HG03060 (cell line): ENCODE data around the gene CFAP43.
"Not testable (repeated sequence)": the region's sequence is repeated elsewhere in the genome, so short reads cannot be mapped to it uniquely, and the experiment has no call there.

Experiments used
- ATAC-seq: cut with Tn5 transposase; IDR thresholded peaks from one replicate; pipeline ENCODE4 v1.9.1; 2021; ENCODE audit warnings: low read depth, moderate number of reproducible peaks; ENCODE audit not compliant: unreplicated experiment

The CFAP43 gene

DNA sequence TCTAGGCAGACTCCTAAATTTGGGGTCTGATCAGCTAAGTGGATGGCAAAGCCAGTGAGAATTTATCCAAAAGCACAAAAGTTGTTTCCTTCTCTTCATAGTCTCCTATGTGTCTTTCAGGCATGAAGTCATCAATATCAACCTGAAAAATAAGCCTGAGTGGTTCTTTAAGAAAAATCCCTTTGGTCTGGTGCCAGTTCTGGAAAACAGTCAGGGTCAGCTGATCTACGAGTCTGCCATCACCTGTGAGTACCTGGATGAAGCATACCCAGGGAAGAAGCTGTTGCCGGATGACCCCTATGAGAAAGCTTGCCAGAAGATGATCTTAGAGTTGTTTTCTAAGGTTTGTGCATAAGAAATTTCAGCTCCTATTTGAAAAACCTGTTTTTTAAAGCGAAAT, 27.3 kb upstream of the CFAP43 start:
- ATAC-seq, result no peak

DNA sequence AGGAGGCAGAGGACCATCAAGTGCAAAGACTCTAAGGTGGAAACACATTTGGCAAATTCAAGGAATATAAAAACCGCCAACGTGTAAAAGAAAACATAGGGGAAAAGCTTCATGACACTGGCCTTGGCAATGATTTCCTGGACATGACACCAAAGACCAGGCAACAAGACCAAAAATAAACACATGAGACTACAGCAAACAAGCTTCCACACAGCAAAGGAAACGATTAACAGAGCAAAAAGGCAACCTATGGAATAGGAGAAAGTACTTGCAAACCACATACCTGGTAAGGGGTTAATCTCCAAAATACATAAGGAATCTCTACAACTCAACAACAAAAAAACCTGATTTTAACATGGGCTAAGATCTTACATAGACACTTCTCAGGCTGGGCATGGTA, 26.0 kb upstream of the CFAP43 start:
- no peak for ATAC-seq

GRCh38 chr10:104257235-104257634, 25.1 kb upstream of the CFAP43 start:
- ATAC-seq, result no peak

DNA sequence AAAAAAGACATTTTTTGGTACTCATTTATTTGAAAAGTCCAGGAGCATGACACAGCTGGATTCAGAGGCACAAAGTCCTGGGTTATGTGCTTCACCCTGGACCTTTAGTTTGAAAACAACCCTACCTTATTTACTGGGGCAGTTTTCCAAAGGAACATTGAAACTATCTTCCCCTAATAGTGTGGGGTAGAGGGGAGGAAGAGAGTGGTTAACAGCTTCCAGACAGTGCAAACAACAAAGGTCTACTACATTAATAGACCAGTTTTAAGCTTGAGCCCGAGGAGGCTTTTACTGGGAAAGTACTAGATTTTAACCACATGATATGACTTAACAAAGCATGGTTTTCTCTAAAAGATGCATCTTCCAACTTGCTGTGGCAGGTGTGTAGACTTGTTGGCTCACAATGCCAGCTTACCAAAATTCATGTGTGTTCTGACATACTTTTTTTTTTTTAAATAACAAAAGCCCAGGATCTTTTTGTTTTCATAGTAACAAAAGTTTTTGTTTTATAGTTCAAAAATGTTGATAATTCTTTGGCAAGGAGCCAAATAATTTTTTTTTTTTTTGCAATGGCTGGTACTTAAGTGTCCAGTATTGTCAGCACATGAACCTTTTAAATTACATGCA, 24.3 kb upstream of the CFAP43 start:
- no peak for ATAC-seq

GRCh38 chr10:104255311-104255981, 23.3 kb upstream of the CFAP43 start:
- ATAC-seq, result no peak

GRCh38 chr10:104254493-104255310, 22.5 kb upstream of the CFAP43 start, which contains the start of gene GSTO1:
GSTO1 (plus strand) TSS chr10:104254892; CDS start chr10:104254929, 37 bp downstream.
- no peak for ATAC-seq

DNA sequence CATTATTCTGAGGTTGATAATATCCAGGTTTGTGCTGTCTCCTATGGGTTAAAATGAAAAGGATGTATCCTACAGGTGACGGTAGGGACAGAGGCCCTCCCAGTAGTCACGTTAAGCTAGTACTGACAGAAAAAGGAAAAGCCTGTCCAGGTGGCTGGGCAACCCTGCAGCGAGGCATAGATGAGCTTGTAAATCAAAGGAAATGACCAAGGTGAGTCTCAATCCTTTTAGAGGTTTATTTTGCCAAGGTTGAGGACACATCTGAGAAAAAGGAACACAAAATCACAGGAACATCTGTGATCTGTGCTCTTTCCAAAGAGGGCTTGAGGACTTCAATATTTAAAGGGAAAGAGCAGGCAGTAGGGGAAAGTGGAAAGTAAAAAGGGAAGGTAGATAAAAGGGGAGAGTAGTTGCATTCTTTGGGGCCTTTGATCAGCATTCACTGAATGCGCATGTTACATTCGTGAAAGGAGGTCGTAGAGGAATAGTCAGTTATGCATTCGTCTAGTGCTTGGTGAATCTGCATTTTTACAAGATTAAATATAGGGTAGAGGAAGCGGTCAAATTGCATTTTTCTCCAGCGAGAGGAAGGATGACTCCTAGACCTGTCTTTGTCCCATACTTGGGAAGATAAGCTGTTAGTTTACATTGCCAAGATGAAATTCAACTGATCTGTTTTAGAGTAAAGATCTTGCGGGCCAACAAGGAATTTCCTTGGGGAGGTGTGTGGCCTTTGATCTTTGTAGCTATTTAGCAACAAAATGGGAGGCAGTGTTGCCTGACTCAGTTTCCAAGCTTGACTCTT, 21.6 kb upstream of the CFAP43 start:
- ATAC-seq, result no peak

GRCh38 chr10:104253106-104253505, 20.9 kb upstream of the CFAP43 start:
- no peak for ATAC-seq

- ATAC-seq, result no peak
Observed at GRCh38 chr10:104252368-104252767, 20.2 kb upstream of the CFAP43 start.

- no peak for ATAC-seq
Observed at GRCh38 chr10:104251443-104251842, 19.3 kb upstream of the CFAP43 start.

DNA sequence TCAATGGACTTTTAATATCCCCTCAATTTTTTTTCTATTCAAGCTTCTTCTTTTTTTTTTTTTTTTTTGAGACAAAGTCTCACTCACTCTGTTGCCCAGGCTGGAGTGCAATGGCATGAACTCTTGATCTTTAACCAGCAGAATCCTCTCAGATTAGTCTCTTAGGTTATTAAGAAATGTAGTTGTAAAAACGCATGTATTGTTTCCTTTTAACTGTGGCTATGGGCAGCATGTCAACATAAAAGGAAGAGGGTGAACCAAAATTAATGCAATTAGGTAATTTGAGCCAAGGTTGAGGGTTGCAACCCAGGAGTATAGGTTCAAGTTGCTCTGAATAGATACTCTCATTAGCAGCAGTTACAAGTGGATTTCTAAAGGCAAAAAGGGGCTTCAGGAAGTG, 18.2 kb upstream of the CFAP43 start:
- no peak for ATAC-seq

- ATAC-seq, result not testable (repeated sequence)
Observed at GRCh38 chr10:104248931-104249330, 16.8 kb upstream of the CFAP43 start.

GRCh38 chr10:104247513-104248146, 15.5 kb upstream of the CFAP43 start:
- no peak for ATAC-seq

- ATAC-seq, result no peak
Observed at GRCh38 chr10:104246976-104247375, 14.8 kb upstream of the CFAP43 start.

DNA sequence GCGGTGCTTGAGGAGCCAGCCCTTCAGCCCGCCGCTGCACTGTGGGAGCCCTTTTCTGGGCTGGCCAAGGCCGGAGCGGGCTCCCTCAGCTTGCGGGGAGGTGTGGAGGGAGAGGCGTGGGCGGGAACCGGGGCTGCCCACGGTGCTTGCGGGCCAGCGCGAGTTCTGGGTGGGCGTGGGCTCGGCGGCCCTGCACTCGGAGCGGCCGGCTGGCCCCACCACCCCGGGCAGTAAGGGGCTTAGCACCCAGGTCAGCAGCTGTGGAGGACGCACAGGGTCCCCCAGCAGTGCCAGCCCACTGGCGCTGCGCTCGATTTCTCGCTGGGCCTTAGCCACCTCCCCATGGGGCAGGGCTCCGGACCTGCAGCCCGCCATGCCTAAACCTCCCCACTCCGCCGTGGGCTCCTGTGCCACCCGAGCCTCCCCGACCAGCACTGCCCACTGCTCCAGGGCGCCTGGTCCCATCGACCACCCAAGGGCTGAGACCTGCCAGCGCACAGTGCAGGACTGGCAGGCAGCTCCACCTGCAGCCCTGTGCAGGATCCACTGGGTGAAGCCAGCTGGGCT, 13.0 kb upstream of the CFAP43 start:
- no peak for ATAC-seq

- ATAC-seq, result no peak
Observed at GRCh38 chr10:104243512-104243911, 11.3 kb upstream of the CFAP43 start.

DNA sequence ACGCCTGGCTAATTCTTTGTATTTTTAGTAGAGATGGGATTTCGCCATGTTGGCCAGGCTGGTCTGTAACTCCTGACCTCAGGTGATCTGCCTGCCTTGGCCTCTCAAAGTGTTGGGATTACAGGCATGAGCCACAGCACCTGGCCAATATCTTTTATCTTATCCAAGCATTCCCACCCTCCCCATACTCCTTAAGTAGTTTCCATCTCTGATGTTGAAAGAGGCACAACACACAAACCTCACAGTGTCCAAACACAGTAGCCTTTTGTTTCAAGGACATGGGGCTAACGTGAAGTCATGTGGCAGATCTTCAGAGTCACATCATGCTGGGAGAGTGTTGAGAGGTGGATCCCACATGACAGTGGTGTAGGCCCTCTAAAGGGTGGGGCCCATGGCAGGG, 10.8 kb upstream of the CFAP43 start:
- not testable (repeated sequence) for ATAC-seq

- ATAC-seq, result no peak
Observed at GRCh38 chr10:104242545-104242944, 10.4 kb upstream of the CFAP43 start.

GRCh38 chr10:104240078-104240477, 7.9 kb upstream of the CFAP43 start:
- no peak for ATAC-seq

- no peak for ATAC-seq
Observed at GRCh38 chr10:104235801-104236200, 3.6 kb upstream of the CFAP43 start.
